NB4 (cell line): ENCODE results near the gene BLNK.

ENCODE experiments used
- POLR2A ChIP-seq: IDR thresholded peaks from 2 replicates; pipeline ENCODE4 v1.6.1; 2011; ENCODE audit warnings: mild to moderate bottlenecking; ENCODE audit not compliant: insufficient read length; ENCODE audit errors: extremely low read depth
- TF ChIP-seq, protein P1 (sequence below): IDR thresholded peaks from one replicate; pipeline ENCODE4 v1.5.1; 2012; ENCODE audit warnings: low read depth, low read length
- TF ChIP-seq, protein P2 (sequence below): IDR thresholded peaks from 2 replicates; pipeline ENCODE4 v1.6.1; 2011; ENCODE audit warnings: low read depth, low read length

DNA sequence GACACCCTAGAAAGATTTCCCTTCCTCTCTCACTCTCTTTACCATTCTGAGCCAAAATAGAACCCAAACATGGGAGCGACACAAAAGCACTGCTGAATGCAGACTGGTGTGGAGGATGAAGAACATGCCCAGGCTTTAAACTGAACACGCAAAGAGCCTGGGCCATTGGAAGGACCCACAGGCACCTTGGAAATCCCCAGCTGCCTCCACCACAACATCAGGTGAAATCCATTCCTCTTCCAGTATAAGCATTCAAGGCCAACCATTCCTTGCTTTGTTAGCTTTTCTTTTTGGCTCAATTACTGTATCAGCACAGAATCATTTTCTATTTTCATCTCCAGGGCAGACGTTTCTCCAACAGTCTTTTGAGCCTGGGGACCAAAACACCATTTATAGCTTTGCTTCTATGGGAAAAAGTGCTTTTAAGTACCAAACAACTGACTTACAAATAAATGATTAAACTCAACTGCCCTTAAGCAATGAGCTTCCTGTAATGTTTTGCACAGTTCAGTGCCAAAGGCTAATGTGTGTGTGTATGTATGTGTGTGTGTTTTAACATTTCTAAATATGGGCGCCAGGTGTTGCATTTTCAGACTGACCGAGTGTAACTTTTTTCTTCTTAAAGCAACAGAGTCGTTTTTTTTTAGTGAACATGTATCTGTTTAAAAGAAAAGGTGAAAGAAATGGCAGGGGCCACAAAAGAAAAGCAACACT lies 16.2 kb upstream of the BLNK start:
- TF ChIP-seq, protein P1, sequence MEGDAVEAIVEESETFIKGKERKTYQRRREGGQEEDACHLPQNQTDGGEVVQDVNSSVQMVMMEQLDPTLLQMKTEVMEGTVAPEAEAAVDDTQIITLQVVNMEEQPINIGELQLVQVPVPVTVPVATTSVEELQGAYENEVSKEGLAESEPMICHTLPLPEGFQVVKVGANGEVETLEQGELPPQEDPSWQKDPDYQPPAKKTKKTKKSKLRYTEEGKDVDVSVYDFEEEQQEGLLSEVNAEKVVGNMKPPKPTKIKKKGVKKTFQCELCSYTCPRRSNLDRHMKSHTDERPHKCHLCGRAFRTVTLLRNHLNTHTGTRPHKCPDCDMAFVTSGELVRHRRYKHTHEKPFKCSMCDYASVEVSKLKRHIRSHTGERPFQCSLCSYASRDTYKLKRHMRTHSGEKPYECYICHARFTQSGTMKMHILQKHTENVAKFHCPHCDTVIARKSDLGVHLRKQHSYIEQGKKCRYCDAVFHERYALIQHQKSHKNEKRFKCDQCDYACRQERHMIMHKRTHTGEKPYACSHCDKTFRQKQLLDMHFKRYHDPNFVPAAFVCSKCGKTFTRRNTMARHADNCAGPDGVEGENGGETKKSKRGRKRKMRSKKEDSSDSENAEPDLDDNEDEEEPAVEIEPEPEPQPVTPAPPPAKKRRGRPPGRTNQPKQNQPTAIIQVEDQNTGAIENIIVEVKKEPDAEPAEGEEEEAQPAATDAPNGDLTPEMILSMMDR, result no peak
- TF ChIP-seq, protein P2, sequence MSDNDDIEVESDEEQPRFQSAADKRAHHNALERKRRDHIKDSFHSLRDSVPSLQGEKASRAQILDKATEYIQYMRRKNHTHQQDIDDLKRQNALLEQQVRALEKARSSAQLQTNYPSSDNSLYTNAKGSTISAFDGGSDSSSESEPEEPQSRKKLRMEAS, result no peak
- TF ChIP-seq POLR2A, result no peak
